Fibroblast of lung (primary cell): ENCODE data around the gene ZC3H12D.
"Not testable (repeated sequence)": the region's sequence is repeated elsewhere in the genome, so short reads cannot be mapped to it uniquely, and the experiment has no call there.

ENCODE experiments used
- CTCF ChIP-seq, 2 donors: IDR thresholded peaks in 1 of 2; conservative IDR thresholded peaks in 1 of 2; 1 replicate in 1 of 2; 2 replicates in 1 of 2; pipeline ENCODE4 v1.5.1; 2011 to 2012; ENCODE audit warnings: low read length in 2 of 2, control low read depth in 1 of 2, inconsistent platforms in 1 of 2, low read depth in 1 of 2, mild to moderate bottlenecking in 1 of 2
- EZH2 ChIP-seq: IDR thresholded peaks from 2 replicates; pipeline ENCODE4 v1.5.1; 2012; ENCODE audit warnings: low read length, control low read depth, mild to moderate bottlenecking; ENCODE audit errors: missing control alignments

GRCh38 chr6:149460249-149460648 lies 24.6 kb downstream of the ZC3H12D start:
- not testable (repeated sequence) for TF ChIP-seq CTCF (conservative IDR thresholded peaks at IDR 0.05 in 1 of 2, IDR thresholded peaks at IDR 0.05 in 1 of 2; ENCODE audit: low read depth in 1 of 2, low read length in 2 of 2); EZH2
